Measurements from ENCODE around the gene PGLYRP3.

DNA sequence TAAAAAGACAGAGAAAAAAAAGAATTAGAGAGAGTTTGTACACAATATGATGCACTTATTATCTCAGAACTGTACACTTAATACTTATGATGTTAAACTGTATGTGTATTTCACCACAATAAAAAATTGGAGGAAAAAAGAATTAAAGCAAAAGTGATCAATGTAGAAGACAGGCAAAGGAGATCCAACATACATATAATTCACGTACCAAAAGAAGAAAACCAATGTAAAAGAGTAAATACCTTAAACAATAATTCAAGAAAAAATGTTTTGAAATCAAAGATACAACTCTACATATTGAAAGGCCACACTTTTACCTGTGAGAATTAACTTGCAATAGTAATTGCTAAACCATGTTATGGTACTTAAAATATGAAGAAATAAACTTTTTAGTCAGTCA lies 9.8 kb upstream of the PGLYRP3 start:
- TF ChIP-seq CTCF (IDR thresholded peaks at IDR 0.05) = no peak
- TF ChIP-seq POLR2A (IDR thresholded peaks at IDR 0.05) = no peak

Data from body of pancreas (tissue), 4 donors.